Right cardiac atrium (tissue), 5 donors: ENCODE data around the gene PEMT. TPM values are rescaled to one million over a fixed set of nuclear protein-coding genes. Genes with fewer than 3 reads are reported as not detected.
A peak's percentile ranks its signal among the peaks of the same experiment; 100 is the strongest.

Experiments used
- ATAC-seq, 2 donors: fragments of 200-7000 bp; cut with Tn5 transposase; one replicate each; pipeline versions ENCODE4 v1.8.0 to v1.9.1; 2020; ENCODE audit warnings: moderate library complexity in 2 of 2, mild to moderate bottlenecking in 1 of 2
- DNase-seq, 3 donors: peaks; one replicate each; pipeline ENCODE4 v3.0.0-alpha.2; 2020
- H3K27ac ChIP-seq: one replicate; pipeline ENCODE4 v1.5.1; 2013; ENCODE audit warnings: mild to moderate bottlenecking, low read length, control low read depth, moderate library complexity
- H3K27me3 ChIP-seq: one replicate; pipeline ENCODE4 v1.6.1; 2013; ENCODE audit not compliant: control insufficient read depth, insufficient read depth
- H3K4me1 ChIP-seq: one replicate; pipeline ENCODE4 v1.6.1; 2013; ENCODE audit warnings: low read length; ENCODE audit not compliant: control insufficient read depth, insufficient read depth
- H3K4me3 ChIP-seq: one replicate; pipeline ENCODE4 v1.5.1; 2013; ENCODE audit warnings: low read length, control low read depth
- H3K9me3 ChIP-seq: one replicate; pipeline ENCODE4 v1.6.1; 2013; ENCODE audit warnings: low read length; ENCODE audit not compliant: control insufficient read depth
- WGBS: extraction: QIAGEN DNeasy Blood & Tissue Kit; methylation state at CpG from one replicate; pipeline ENCODE4 v1.1.7; 2013; 5-methylcytosine and 5-hydroxymethylcytosine counted together
- intact Hi-C, 4 donors: fragments of 100-400 bp; cut with DNase I; formaldehyde crosslinking; loops; one replicate each; pipeline versions ENCODE4 v1.11.0 to v1.14.0; 2022 to 2023
- polyA plus RNA-seq: library from polyadenylated mRNA; stranded (reverse); fragments of 200-250 nt; gene quantifications from one replicate; pipeline ENCODE4 v1.2.3, GENCODE V29; 2013
- total RNA-seq, 4 donors: library from RNA; stranded (reverse); fragmentation: NEBNext Ultra II Directional; extraction: Animal tissue kit (Norgen Biotek cat#: 25700); gene quantifications; one replicate each; pipeline ENCODE4 v1.2.1, GENCODE V29; 2021
- donor health status: healthy with polysubstance abuse.
- donor health status: DM: no; HTN: yes; CAD: no.
- donor health status: DM: no; HTN: no; CAD: no.
- donor health status: DM: no; HTN: yes; CAD: no; lungs with severe emphysema.
- donor health status: DM: yes; HTN: yes; CAD: no.

The PEMT gene
- total and polyA plus RNA-seq, 5 donors = 18.4 to 28.5 (median 19.6) TPM

DNA sequence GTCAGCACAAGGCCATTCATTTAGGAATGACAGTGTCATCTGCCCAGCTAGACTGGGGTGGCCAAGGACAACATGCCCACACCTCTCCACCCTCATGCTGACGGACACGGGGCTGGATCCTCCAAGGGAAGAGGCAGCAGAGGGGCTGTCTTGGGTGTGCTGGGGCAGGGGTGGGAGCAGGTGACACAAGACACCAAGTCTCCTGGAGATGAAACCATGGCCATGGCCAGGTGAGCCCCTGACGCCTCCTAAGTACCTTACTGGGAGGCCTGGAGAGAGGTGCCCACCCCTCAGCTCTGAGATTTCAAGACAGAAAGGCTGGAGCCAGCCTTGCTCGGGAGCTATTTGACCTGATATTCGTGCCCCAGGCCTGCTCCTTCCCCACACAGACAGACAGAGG lies 86.4 kb downstream of the PEMT start:
- no peak overlapping the region for H3K27ac ChIP-seq
- peak in 1 of 3 donors; percentile 39 for DNase-seq
- no peak overlapping the region for H3K4me3 ChIP-seq
- intact Hi-C loops = no loop called here
- H3K9me3 ChIP-seq = no peaks in the 10 kb centered on the region
- no peaks in the 10 kb centered on the region for H3K27me3 ChIP-seq
- 97% methylated on average over 5 of the region's 5 CpGs for WGBS
- ATAC-seq = no peak
- H3K4me1 ChIP-seq = peaks cover 3% of the 10 kb centered on the region

DNA sequence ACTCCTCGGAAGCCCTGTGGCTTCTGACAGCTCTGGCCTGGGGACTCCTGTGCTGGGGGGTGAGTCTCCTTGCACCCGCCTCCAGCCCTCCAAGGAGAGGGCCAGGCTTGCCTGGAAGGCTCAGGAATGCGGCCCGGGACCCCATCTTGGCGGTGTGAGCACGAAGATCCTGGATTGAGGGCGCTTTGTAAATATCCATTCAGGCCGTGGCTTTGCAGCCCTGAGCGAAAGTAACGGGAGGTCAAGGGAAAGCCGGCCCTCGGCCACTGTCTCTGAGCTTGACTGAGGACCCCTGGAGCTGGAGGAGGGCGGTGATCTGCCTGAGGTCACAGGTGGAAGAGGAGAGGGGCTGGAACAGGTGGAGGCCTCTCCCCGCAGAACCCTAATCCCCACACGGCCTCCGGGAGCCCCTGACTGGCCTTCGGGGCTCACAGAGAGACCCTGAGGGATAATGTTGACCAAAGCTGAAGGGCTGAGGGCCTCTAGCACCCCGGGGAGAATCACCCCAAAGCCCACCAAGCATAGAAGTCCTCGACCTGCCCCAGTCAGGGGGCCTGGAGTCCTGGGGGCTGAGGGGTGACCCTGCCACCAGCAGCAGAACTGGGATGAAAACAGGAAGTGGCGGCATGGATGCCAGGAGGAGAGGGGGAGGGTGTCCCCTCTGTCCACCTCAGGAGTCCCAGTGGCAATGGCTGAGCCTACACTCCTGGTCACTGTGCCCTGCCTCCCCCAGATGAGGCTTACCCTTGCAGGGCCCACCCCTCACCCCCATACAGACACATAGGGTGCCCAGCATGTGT lies 87.0 kb downstream of the PEMT start:
- Histone ChIP-seq H3K9me3 (no peaks in the 10 kb centered on the region), H3K4me1 (peaks cover 3% of the 10 kb centered on the region), H3K4me3 (no peak overlapping the region), H3K27me3 (no peaks in the 10 kb centered on the region), H3K27ac (no peak overlapping the region)
- DNase-seq (peak; percentile 4 to 39 (median 33)), ATAC-seq (no peak)
- WGBS = 83% methylated on average over 20 of the region's 20 CpGs
- intact Hi-C loops = no loop called here

DNA sequence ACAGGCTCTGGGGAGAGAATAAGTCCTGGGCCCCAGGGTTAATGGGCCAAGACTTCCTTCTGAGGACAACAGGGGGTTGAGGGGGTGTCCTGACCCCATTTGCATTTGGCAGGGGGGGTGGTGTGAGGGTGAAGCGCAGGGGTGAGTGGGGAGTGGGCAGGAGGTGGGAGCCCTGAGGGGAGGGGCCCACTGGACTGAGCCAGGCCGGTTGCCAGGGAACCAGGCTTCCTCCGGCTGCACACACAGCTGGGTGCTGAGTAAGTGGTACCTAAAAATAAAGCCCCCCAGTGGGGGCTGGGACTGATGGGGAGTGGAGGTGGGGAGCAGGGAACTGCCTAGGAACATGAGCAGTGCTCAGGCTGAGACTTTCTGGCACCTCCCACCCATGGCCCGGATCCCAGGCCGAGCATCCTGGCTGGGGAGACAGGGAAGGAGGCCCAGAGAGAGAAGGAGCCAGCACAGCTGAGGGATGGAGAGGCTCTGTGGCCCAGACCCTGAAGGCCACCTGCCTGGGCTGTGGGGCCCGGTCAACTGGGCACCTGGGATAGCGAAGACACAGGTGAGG lies 87.9 kb downstream of the PEMT start:
- Histone ChIP-seq H3K4me3 (no peak overlapping the region), H3K9me3 (no peaks in the 10 kb centered on the region), H3K27ac (no peak overlapping the region), H3K27me3 (no peaks in the 10 kb centered on the region), H3K4me1 (peaks cover 3% of the 10 kb centered on the region)
- ATAC-seq (peak; percentile 4 to 32), DNase-seq (peak in 2 of 3 donors; percentile 76 to 79)
- intact Hi-C loops = no loop called here
- WGBS = 31% methylated on average over 7 of the region's 7 CpGs

DNA sequence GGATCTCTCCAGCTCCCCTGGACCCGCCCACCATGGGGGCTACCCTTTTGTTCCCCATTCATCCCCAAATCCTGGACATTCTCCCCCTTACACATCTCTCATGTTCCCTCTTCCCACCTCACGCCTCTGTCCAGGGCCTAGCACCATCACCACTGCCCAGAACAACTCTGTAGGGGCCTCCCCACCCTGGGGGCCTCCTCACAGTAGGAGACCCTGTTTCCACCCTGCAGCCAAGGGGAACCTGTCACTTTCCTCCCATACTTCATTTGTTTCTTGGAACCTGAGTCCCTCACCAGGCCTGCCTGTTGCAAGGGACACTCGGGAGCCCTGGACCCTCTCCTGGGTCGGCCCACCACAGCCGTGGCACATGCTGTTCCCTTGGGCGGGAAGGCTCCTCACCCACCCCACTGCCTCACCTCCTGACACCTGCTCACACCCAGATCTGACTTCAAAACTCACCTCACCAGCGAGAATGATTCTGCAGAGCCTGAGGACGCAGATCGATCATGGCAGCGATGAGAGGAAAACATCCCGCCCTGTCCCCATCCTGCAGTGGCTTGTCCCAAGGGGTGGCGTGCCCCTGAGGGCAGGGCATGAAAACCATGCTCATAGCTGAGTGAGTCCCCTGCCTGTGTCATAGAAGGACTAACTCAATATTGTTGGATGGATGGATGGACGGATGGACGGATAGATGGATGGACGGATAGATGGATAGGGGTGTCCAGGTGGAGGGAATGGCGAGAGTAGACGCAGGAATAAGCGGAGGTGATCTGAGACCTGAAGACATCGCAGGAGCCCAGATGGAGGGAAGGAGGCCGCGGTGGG lies 88.6 kb downstream of the PEMT start:
- DNase-seq (peak in 1 of 3 donors; percentile 46), ATAC-seq (no peak)
- intact Hi-C loops = no loop called here
- Histone ChIP-seq H3K27me3 (no peaks in the 10 kb centered on the region), H3K9me3 (no peaks in the 10 kb centered on the region), H3K4me3 (no peak overlapping the region), H3K4me1 (peaks cover 3% of the 10 kb centered on the region), H3K27ac (no peak overlapping the region)
- WGBS = 88% methylated on average over 21 of the region's 21 CpGs

DNA sequence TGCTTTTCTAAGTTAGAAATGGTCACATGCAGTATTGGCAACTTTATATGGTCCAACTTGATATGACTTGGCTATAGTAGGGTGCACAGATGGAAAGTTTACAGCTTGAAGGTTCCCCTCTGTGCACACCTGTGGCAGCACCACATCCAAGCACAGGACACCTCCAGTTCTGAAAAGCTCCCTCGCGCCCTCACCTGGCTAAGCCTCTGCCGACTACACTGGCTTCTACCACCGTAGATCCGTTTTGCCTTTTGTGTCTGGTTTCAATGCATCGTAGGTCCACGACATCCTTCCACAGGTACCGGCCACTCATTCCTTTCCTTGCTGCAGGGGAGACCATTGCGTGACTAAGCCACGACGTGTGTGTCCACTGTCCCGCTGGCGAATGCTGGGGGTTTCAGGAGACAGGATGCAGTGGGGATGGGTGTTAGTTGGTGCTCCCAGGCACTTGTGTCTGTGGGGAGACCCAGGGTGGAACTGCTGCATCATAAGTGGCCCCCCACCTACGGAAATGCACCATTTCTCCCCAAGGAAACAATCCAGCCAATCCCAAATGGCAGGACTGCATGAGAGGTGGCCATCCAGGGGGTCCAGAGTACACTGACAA lies 90.4 kb downstream of the PEMT start:
- intact Hi-C loops = no loop called here
- Histone ChIP-seq H3K27ac (no peak overlapping the region), H3K9me3 (no peaks in the 10 kb centered on the region), H3K27me3 (no peaks in the 10 kb centered on the region), H3K4me1 (no peaks in the 10 kb centered on the region), H3K4me3 (no peak overlapping the region)
- 69% methylated on average over 14 of the region's 14 CpGs for WGBS
- DNase-seq (peak in 1 of 3 donors; percentile 11), ATAC-seq (no peak)

DNA sequence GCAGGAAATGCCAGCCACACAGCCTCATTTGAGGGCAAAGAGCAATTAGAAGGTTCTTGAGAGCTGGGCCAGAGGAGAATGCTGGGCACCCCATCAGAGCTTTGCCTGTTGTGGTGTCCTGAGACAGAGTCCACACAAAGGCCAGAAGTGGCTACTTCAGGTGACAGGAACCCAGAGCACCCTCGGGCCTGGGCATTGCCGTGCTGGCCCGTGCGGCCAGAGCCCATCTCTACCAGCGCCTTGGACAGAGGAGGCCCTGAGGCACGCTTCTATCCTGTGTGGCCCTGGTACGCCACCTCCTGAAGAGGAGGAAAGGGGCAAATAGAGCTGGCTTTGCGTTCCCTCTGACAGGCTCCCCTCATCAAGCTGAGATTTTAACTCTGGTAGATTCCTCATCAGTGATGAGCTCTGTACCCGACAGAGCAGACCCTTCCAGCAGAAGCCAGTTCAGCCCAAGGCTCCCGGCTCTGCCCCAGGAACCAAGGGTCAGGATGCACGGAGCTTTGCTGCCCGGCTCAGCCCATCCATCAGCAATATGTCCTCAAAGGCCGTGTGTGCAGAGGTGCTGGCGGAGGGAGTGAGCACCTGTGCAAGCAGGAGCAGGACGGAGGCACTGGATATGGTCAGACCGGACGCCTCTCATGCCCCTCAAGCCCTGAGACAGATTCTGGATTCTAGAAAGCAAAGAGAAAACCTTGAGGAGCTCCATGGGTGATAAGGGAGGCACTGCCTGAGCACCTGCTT lies 91.9 kb downstream of the PEMT start:
- ATAC-seq (no peak), DNase-seq (peak in 1 of 3 donors; percentile 36)
- WGBS = 86% methylated on average over 17 of the region's 17 CpGs
- Histone ChIP-seq H3K27me3 (no peaks in the 10 kb centered on the region), H3K4me1 (no peaks in the 10 kb centered on the region), H3K4me3 (no peak overlapping the region), H3K27ac (no peak overlapping the region), H3K9me3 (no peaks in the 10 kb centered on the region)
- intact Hi-C loops = loop anchor here (5.0 to 10.0 kb wide), 5 partner anchors 68 to 145 kb away; no protein-coding TSS in a partner anchor

DNA sequence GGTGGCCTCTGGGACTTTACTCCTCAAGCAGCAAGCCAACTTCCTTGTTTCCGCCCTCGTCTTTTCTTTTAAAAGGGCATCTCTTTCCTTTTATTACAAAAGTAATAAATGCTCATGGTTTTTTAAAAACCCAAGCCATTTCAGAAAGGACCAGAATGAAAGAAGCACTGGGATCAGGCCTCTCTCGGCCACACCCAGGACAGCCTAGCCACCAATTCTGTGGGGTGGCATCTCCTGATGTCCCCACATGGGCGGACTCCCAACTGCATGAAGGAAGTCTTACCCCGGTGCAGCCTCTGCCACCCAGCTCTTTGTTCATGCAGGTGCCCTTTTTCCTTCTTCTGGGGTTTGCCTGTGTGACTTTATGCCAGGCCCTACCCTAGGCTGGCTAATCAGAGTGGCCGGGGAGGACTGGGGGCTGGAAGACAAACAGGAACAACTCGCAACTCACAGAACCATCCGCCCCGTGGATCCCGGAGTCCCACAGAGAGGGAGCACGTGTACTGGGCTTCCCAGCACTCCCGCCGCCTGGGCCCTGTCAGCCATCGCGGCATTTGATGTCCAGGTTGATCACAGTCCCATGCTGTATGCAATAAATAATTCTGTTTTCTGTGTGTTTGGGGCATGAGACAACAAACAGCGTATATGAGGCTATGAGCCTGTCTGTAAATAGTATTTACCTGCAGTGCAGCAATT lies 92.8 kb downstream of the PEMT start:
- no peak for ATAC-seq
- no peaks in the 10 kb centered on the region for H3K9me3 ChIP-seq
- no peak overlapping the region for H3K4me3 ChIP-seq
- DNase-seq = peak; percentile 5 to 42 (median 40)
- WGBS = 91% methylated on average over 16 of the region's 16 CpGs
- peaks cover 1% of the 10 kb centered on the region for H3K4me1 ChIP-seq
- intact Hi-C loops = loop anchor here (5.0 to 10.0 kb wide), 5 partner anchors 69 to 144 kb away; no protein-coding TSS in a partner anchor
- no peak overlapping the region for H3K27ac ChIP-seq
- no peaks in the 10 kb centered on the region for H3K27me3 ChIP-seq

DNA sequence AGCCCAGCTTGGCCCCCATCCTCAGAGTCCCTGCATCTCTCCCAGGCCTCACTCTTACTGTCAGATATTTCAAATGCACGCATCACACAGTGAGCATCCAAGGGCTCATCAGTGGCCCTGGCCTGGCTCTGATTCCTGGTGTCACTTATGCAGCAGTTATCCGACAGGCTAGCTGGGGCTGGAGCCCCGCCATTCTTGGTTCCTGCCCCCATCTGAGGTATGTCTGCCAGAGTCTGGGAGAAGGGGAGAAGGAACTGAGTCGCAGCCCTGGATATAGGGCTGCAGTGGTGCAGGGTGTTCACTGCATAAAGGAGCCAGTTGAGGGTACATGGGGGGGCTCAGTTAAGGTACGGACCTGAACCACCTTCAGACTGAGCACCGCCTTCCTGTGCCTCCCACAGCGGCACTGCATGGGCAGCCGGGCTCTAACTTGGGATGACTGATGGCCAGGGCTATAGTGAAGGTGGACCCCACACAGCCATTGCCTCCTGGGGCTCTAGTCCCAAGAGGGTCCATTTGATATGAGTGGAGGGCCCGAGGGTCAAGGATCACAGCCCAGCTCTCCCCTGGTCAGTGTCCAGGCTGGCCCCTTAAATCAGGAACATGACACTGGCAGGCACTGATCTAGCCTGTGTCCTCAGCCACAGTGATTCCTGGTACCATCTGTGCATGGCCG lies 93.5 kb downstream of the PEMT start:
- Histone ChIP-seq H3K4me3 (no peak overlapping the region), H3K4me1 (peaks cover 4% of the 10 kb centered on the region), H3K27me3 (no peaks in the 10 kb centered on the region), H3K27ac (no peak overlapping the region), H3K9me3 (no peaks in the 10 kb centered on the region)
- DNase-seq = peak in 2 of 3 donors; percentile 32 to 37
- intact Hi-C loops = loop anchor here (2.0 to 10.0 kb wide), 7 partner anchors 69 to 144 kb away; no protein-coding TSS in a partner anchor
- 94% methylated on average over 10 of the region's 10 CpGs for WGBS
- no peak for ATAC-seq

DNA sequence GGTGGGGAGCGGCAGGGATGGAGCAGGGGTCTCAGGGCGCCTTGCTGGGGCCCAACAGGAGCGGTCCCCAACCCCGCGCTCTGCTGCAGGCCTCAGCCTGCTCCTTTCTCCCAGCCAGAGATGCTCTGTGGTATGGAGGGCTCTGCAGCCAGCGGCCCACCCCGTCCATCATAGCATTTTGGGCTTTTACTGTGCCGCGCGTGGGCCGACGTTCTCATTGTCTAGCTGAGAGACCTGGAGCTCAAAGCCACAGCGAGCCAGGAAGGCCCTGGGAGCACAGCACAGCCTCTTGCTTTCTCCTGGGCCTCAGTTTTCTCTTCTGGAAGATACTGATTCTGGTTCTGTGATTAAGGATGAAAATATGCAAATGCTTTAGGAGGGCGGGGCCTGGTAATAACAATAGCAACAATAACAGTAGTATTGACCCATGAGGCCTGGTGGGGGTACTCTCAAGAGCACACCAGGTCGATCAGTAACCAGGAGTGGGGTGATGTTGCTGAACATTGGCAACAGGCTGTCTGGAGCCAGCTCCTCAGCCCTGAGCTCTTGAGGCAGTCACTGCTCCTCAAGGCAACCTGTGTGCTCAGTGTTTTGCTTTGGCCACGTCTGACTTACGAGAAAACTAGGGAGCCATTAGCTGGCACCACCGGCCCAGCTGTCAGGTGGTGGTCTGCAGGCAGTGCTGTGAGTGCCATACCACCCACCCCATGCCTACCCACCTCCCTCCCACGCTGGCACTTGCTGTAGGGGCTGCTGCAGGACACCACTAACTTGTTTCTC lies 94.3 kb downstream of the PEMT start:
- Histone ChIP-seq H3K27me3 (no peaks in the 10 kb centered on the region), H3K4me3 (no peak overlapping the region), H3K27ac (no peak overlapping the region), H3K9me3 (no peaks in the 10 kb centered on the region), H3K4me1 (peaks cover 4% of the 10 kb centered on the region)
- DNase-seq (no peak), ATAC-seq (no peak)
- intact Hi-C loops = loop anchor here (2.0 to 10.0 kb wide), 7 partner anchors 70 to 145 kb away; no protein-coding TSS in a partner anchor
- WGBS = 43% methylated on average over 19 of the region's 19 CpGs
